OCI-LY7 (cell line): ENCODE results near the gene RELN. TPM values are rescaled to one million over a fixed set of nuclear protein-coding genes. Genes with fewer than 3 reads are reported as not detected.

Experiments used
- BruUV-seq: library from RNA; stranded (reverse); fragments of 400-500 nt; replicated peaks from 2 replicates; lab custom pipeline; 2021; lab: Mats Ljungman, UMichigan
- CTCF ChIA-PET: fragments of 300-600 bp; sonication (Branson Sonifier 250); formaldehyde crosslinking; loops from one replicate; lab custom pipeline; 2022; ENCODE audit warnings: antibody characterized with exemption; ENCODE audit not compliant: unreplicated experiment; lab: Charles Lee
- POLR2A ChIA-PET: fragments of 300-600 bp; sonication (Branson Sonifier 250); formaldehyde crosslinking; loops from one replicate; lab custom pipeline; 2022; ENCODE audit warnings: antibody characterized with exemption; lab: Charles Lee
- DNase-seq: peaks from one replicate; pipeline ENCODE4 v3.0.0-alpha.2; 2015; ENCODE audit warnings: low spot score
- H2AFZ ChIP-seq: fragments of 200-600 bp; sonication (generic), shearing (Covaris generic); 2 replicates; pipeline ENCODE4 v1.6.1; 2014; ENCODE audit warnings: mild to moderate bottlenecking, antibody characterized with exemption, low read length, moderate library complexity
- H3K27ac ChIP-seq: fragments of 200-600 bp; sonication (generic); 2 replicates; pipeline ENCODE4 v1.5.1; 2014; ENCODE audit warnings: mixed run types, low read depth, mild to moderate bottlenecking, moderate library complexity, low read length, inconsistent platforms; ENCODE audit not compliant: poor library complexity, severe bottlenecking
- H3K36me3 ChIP-seq: fragments of 200-600 bp; sonication (generic); 2 replicates; pipeline ENCODE4 v1.6.1; 2014; ENCODE audit warnings: mild to moderate bottlenecking, antibody characterized with exemption, low read length, moderate library complexity, mixed read lengths; ENCODE audit not compliant: insufficient read depth
- H3K4me1 ChIP-seq: fragments of 200-600 bp; sonication (generic); 2 replicates; pipeline ENCODE4 v1.5.1; 2014; ENCODE audit warnings: mild to moderate bottlenecking, low read length; ENCODE audit not compliant: insufficient read depth, poor library complexity, severe bottlenecking
- H3K4me2 ChIP-seq: fragments of 200-600 bp; sonication (generic); 2 replicates; pipeline ENCODE4 v1.6.1; 2014; ENCODE audit warnings: mild to moderate bottlenecking, low read length
- H3K4me3 ChIP-seq: fragments of 200-600 bp; sonication (generic); 2 replicates; pipeline ENCODE4 v1.5.1; 2014; ENCODE audit warnings: mild to moderate bottlenecking, low read depth, low read length; ENCODE audit not compliant: poor library complexity, severe bottlenecking
- H3K79me2 ChIP-seq: fragments of 200-600 bp; sonication (generic); 2 replicates; pipeline ENCODE4 v1.6.1; 2016; ENCODE audit warnings: low read depth, mild to moderate bottlenecking, low read length, moderate library complexity, mixed read lengths; ENCODE audit not compliant: insufficient read depth
- H3K9me2 ChIP-seq: fragments of 200-600 bp; sonication (generic); 2 replicates; pipeline ENCODE4 v1.6.1; 2016; ENCODE audit warnings: mild to moderate bottlenecking, low read length, mixed read lengths; ENCODE audit not compliant: insufficient read depth
- H3K9me3 ChIP-seq: fragments of 200-600 bp; sonication (generic); 2 replicates; pipeline ENCODE4 v1.6.1; 2014; ENCODE audit warnings: mild to moderate bottlenecking, mixed run types, low read length, mixed read lengths
- H4K20me1 ChIP-seq: fragments of 200-600 bp; sonication (generic); 2 replicates; pipeline ENCODE4 v1.6.1; 2014; ENCODE audit warnings: mild to moderate bottlenecking, antibody characterized with exemption, low read length, moderate library complexity, mixed read lengths; ENCODE audit not compliant: insufficient read depth
- CTCF ChIP-seq: fragments of 200-600 bp; sonication (generic); conservative IDR thresholded peaks from 2 replicates; pipeline ENCODE4 v1.5.1; 2014; ENCODE audit warnings: mild to moderate bottlenecking, antibody characterized with exemption, low read length, moderate library complexity, mixed read lengths
- EZH2phosphoT487 ChIP-seq: fragments of 200-600 bp; sonication (generic); IDR thresholded peaks from 2 replicates; pipeline ENCODE4 v1.6.1; 2018; ENCODE audit warnings: low read depth, borderline replicate concordance, mild to moderate bottlenecking, mixed run types, antibody characterized with exemption, low read length, moderate library complexity, mixed read lengths
- intact Hi-C: fragments of 100-400 bp; cut with micrococcal nuclease; formaldehyde crosslinking; loops from one replicate; pipeline ENCODE4 v1.10.0; 2022; ENCODE audit not compliant: unreplicated experiment
- total RNA-seq, 2 experiments: library from RNA; depleted of rRNA in 1 of 2; stranded (reverse); fragments of >200 nt in 1 of 2; shearing (Covaris generic) in 1 of 2; gene quantifications; 2 replicates each; pipeline ENCODE4 v1.2.3, GENCODE V29; 2014 to 2022

Gene RELN
- total RNA-seq, 2 experiments from 2014 or later, result not detected

DNA sequence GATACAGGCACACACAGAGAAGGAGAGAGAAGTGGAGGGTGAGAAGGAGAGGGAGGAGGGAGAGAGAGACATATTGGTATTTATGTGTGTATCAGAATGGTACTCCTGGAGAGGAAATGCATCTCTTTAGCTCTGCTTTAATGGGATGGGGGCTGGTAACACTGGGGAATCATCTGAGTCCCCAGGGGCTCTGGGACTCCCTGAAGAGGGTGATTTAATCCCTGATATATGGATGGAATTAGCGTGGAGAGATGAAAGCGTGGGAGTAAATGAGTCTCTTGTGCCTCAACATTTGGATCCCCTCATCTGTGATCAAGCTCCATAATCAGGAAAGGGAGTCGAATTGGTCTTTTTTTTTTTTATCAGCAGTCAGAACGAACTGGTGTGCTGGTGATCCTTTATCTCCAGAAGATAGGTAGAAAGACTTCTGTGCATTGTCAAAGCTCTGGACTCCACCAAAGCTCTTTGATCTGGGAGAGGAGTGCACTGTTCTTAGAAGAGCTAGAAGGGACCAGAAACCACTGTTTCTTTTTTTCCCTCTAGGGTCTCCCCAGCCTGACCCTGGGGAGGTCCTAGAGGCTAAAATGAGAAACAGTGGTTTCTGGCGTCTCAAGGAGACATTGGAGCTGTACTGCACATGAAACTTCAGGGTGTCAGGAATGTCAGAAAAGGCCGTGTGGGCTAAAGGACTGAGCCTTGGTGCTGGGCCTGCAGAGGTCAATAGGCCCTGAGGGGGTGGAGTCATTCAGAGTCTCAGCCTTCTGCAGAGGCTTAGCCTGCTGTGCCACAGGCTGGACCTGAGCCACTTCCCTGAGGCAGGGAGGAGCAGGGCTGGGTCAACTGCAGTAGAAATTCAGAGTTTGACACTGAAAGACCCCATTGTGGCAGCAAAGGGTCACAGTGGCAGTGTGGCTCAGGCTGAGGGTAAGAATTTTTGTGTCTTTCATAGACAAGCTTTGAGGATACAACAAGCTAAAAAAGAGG lies 309.0 kb downstream of the RELN start:
- H3K4me3 ChIP-seq, result no peak overlapping the region
- TF ChIP-seq CTCF (no peak), EZH2phosphoT487 (no peak)

DNA sequence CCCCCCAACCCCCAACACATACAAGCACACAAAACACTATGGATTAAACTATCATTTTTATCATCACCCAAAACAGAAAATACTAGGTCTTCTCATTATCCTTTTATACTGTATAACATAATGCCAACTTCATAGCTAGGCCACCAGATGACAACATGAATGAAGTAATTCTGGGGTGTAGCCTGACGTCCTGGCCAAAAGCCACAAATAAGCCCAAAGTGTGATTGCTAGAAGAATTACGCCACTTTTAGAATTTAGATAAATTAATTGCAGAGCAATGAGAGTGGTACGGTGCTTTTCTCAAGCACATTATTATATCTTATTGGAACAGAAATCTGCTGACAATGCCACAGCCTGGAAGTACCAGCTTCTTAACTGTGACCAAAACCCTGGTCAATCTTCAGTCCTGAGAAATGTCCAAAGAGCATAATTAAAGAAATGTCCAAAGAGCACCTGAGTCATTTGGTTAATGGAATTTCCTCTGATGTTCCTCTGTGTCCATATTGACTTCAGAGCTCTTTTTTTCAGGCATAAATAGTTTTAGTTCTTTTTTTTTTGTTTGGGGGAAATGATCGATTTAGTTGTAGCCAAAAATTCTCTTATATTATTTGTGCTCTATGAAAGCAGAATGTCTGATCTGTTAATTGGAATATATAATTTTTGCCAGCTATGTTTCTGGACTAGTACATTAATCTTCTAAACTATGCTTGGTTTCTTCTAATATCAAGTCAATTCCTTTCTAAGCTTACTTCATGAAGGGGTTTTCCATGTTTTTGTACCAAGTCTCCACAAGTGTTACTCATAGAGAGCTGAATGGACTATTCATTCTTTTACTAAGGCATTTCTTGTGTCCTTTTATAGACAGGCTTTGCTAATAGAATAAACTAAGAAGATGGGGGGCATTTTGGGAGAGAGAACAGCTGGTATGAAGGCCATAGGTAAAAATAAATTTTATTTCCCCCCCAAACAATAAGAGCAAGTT lies 310.0 kb downstream of the RELN start:
- no peak for DNase-seq
- Histone ChIP-seq H3K4me2 (no peak overlapping the region), H3K4me3 (no peak overlapping the region), H4K20me1 (no peaks in the 10 kb centered on the region), H3K9me3 (no peaks in the 10 kb centered on the region), H2AFZ (no peak overlapping the region), H3K9me2 (no peaks in the 10 kb centered on the region), H3K36me3 (no peaks in the 10 kb centered on the region), H3K79me2 (no peaks in the 10 kb centered on the region), H3K4me1 (no peaks in the 10 kb centered on the region), H3K27ac (no peak overlapping the region)
- TF ChIP-seq CTCF (no peak), EZH2phosphoT487 (no peak)
- intact Hi-C loops, result no loop called here
- BruUV-seq, result no TSS peak
- CTCF ChIA-PET, result no interaction called here
- POLR2A ChIA-PET, result interaction anchor here (0.6 to 1.4 kb wide), 2 partner anchors 10 to 48 kb away, joined by 3 read pairs; no protein-coding TSS in a partner anchor

More for the DNA sequence above, 309.0 kb downstream of the RELN start:
- Histone ChIP-seq H3K27ac (no peak overlapping the region), H4K20me1 (no peaks in the 10 kb centered on the region), H3K9me3 (no peaks in the 10 kb centered on the region), H3K79me2 (no peaks in the 10 kb centered on the region), H3K9me2 (no peaks in the 10 kb centered on the region), H3K4me2 (no peak overlapping the region), H3K4me1 (no peaks in the 10 kb centered on the region), H3K36me3 (no peaks in the 10 kb centered on the region), H2AFZ (no peak overlapping the region)
- no TSS peak for BruUV-seq
- ChIA-PET CTCF (no interaction called here), POLR2A (interaction anchor here (0.6 kb wide), 1 partner anchor 49 kb away, joined by 3 read pairs; no protein-coding TSS in a partner anchor)
- intact Hi-C loops, result no loop called here
- no peak for DNase-seq
